Fibroblast of villous mesenchyme (primary cell): ENCODE results near the gene ZFYVE1. TPM values are rescaled to one million over a fixed set of nuclear protein-coding genes. Genes with fewer than 3 reads are reported as not detected.
"Not testable (repeated sequence)": the region's sequence is repeated elsewhere in the genome, so short reads cannot be mapped to it uniquely, and the experiment has no call there.

Experiments used
- DNase-seq: peaks from one replicate; pipeline ENCODE4 v3.0.0-alpha.2; 2010; ENCODE audit warnings: low read depth
- H3K4me3 ChIP-seq: 2 replicates; pipeline ENCODE4 v1.5.1; 2011; ENCODE audit warnings: low read depth, mild to moderate bottlenecking, low read length
- CTCF ChIP-seq: IDR thresholded peaks from 2 replicates; pipeline ENCODE4 v1.5.1; 2012; ENCODE audit warnings: low read depth, mild to moderate bottlenecking, low read length; ENCODE audit not compliant: insufficient read depth
- total RNA-seq: library from RNA; depleted of rRNA; stranded (reverse); fragments of >200 nt; gene quantifications from 2 replicates; pipeline ENCODE4 v1.2.3, GENCODE V29; 2012

ZFYVE1 gene
- total RNA-seq, 1 donor = 21.6 TPM

GRCh38 chr14:72958548-72958947 is 68.4 kb downstream of the ZFYVE1 start:
- TF ChIP-seq CTCF = no peak

GRCh38 chr14:72957213-72957612 is 69.7 kb downstream of the ZFYVE1 start:
- H3K4me3 ChIP-seq = no peak overlapping the region
- TF ChIP-seq CTCF = no peak
- DNase-seq = no peak

More at GRCh38 chr14:72958548-72958947, 68.4 kb downstream of the ZFYVE1 start:
- no peak for DNase-seq
- no peak overlapping the region for H3K4me3 ChIP-seq

- not testable (repeated sequence) for DNase-seq, H3K4me3 ChIP-seq
These were observed 70.2 kb downstream of the ZFYVE1 start for GRCh38 chr14:72956741-72957140.

- H3K4me3 ChIP-seq = no peak overlapping the region
- no peak for DNase-seq
- TF ChIP-seq CTCF = no peak
These were observed 74.7 kb downstream of the ZFYVE1 start for GRCh38 chr14:72952171-72952570.

GRCh38 chr14:72948481-72949138 is 78.3 kb downstream of the ZFYVE1 start:
- no peak overlapping the region for H3K4me3 ChIP-seq
- peak; percentile 88 for TF ChIP-seq CTCF
- DNase-seq = peak; percentile 67

- no peak for TF ChIP-seq CTCF
- no peak for DNase-seq
- H3K4me3 ChIP-seq = no peak overlapping the region
These were observed 79.3 kb downstream of the ZFYVE1 start for GRCh38 chr14:72947366-72948160.

- DNase-seq = no peak
- TF ChIP-seq CTCF = no peak
- H3K4me3 ChIP-seq = no peak overlapping the region
These were observed 80.4 kb downstream of the ZFYVE1 start for GRCh38 chr14:72946491-72946890.
